A549 (cell line): Measurements from ENCODE around the gene GAS5. TPM values are rescaled to one million over a fixed set of nuclear protein-coding genes. Genes with fewer than 3 reads are reported as not detected.

ENCODE experiments used
- ATAC-seq, 2 experiments: fragments of 200-7000 bp in 1 of 2; fragments of >200 bp in 1 of 2; cut with Nextera tagmentation in 1 of 2; cut with Tn5 transposase in 1 of 2; 3 replicates each; pipeline versions ENCODE4 v1.8.0 to v1.9.1; 2018 to 2020; ENCODE audit warnings: mild to moderate bottlenecking in 1 of 2, moderate library complexity in 1 of 2
- CTCF ChIA-PET: fragments of 300-600 bp; sonication (Branson Sonifier 250); formaldehyde crosslinking; extraction: SDS; loops from one replicate; lab custom pipeline; 2021; ENCODE audit warnings: antibody characterized with exemption, inconsistent platforms; lab: Yijun Ruan, JAX
- POLR2A ChIA-PET: fragments of 350-600 bp; formaldehyde crosslinking; extraction: SDS; loops from one replicate; lab custom pipeline; 2021; ENCODE audit warnings: antibody characterized with exemption, inconsistent platforms; lab: Yijun Ruan, JAX
- DNase-seq, 2 experiments: peaks; one replicate each; pipeline versions ENCODE4 v3.0.0 to v3.0.0-alpha.2; 2011 to 2016; ENCODE audit warnings: low read depth in 1 of 2, low spot score in 1 of 2
- FAIRE-seq: peaks from 2 replicates; lab custom pipeline; 2011; peaks lifted over from hg19 to GRCh38; lab: Jason Lieb, UNC
- H3K27ac ChIP-seq, 2 experiments: fragments of >200 bp; sonication (Bioruptor Twin); formaldehyde crosslinking; 3 replicates each; pipeline ENCODE4 v1.5.1; 2016 to 2017
- H3K4me1 ChIP-seq: fragments of >200 bp; sonication (Bioruptor Twin); formaldehyde crosslinking; 3 replicates; pipeline ENCODE4 v1.6.1; 2016
- H3K4me2 ChIP-seq: fragments of >200 bp; sonication (Bioruptor Twin); formaldehyde crosslinking; 3 replicates; pipeline ENCODE4 v1.6.1; 2016
- H3K4me3 ChIP-seq: fragments of >200 bp; sonication (Bioruptor Twin); formaldehyde crosslinking; 3 replicates; pipeline ENCODE4 v1.5.1; 2016
- H3K9me3 ChIP-seq: fragments of >200 bp; sonication (Bioruptor Twin); formaldehyde crosslinking; 3 replicates; pipeline ENCODE4 v1.6.1; 2016
- BHLHE40 ChIP-seq: IDR thresholded peaks from 2 replicates; pipeline ENCODE4 v1.6.1; 2012; ENCODE audit warnings: low read depth, low read length, inconsistent platforms
- CHD2 ChIP-seq: fragments of 150-350 bp; IDR thresholded peaks from 2 replicates; pipeline ENCODE4 v1.6.1; 2014; ENCODE audit warnings: low read length; ENCODE audit not compliant: partially characterized antibody
- E2F6 ChIP-seq: IDR thresholded peaks from 2 replicates; pipeline ENCODE4 v1.6.1; 2012; ENCODE audit warnings: low read depth, borderline replicate concordance
- EHF ChIP-seq: fragments of 250-450 bp; sonication (Bioruptor Pico); IDR thresholded peaks from 2 replicates; pipeline ENCODE4 v1.5.0; 2020; ENCODE audit warnings: mild to moderate bottlenecking
- ELK1 ChIP-seq: fragments of 150-350 bp; IDR thresholded peaks from 2 replicates; pipeline ENCODE4 v1.6.1; 2014; ENCODE audit warnings: low read depth, mild to moderate bottlenecking, low read length
- FOSB ChIP-seq: fragments of 250-450 bp; sonication (Bioruptor Pico); IDR thresholded peaks from 2 replicates; pipeline ENCODE4 v1.5.0; 2020; ENCODE audit warnings: mild to moderate bottlenecking, moderate library complexity
- FOXS1 ChIP-seq: fragments of 250-450 bp; sonication (Bioruptor Pico); IDR thresholded peaks from 2 replicates; pipeline ENCODE4 v1.5.0; 2020; ENCODE audit warnings: mild to moderate bottlenecking, moderate library complexity
- GATA3 ChIP-seq: IDR thresholded peaks from 2 replicates; pipeline ENCODE4 v1.6.1; 2012; ENCODE audit warnings: borderline replicate concordance
- HDAC2 ChIP-seq: fragments of 200-600 bp; sonication (generic); IDR thresholded peaks from 2 replicates; pipeline ENCODE4 v1.6.1; 2016
- HEYL ChIP-seq: fragments of 250-450 bp; sonication (Bioruptor Pico); IDR thresholded peaks from 2 replicates; pipeline ENCODE4 v1.8.0; 2021; ENCODE audit warnings: mild to moderate bottlenecking, moderate library complexity
- HOXB13 ChIP-seq: fragments of 250-450 bp; sonication (Bioruptor Pico); IDR thresholded peaks from 2 replicates; pipeline ENCODE4 v1.5.0; 2020; ENCODE audit warnings: low read depth, mild to moderate bottlenecking, moderate library complexity
- JUN ChIP-seq, 2 experiments: fragments of >200 bp; sonication (Bioruptor Twin); formaldehyde crosslinking; IDR thresholded peaks; 2 replicates in 1 of 2; 3 replicates in 1 of 2; pipeline ENCODE4 v1.6.1; 2016 to 2017
- MAFK ChIP-seq: fragments of 450-650 bp; IDR thresholded peaks from 2 replicates; pipeline ENCODE4 v1.6.1; 2014; ENCODE audit not compliant: partially characterized antibody
- MAX ChIP-seq: IDR thresholded peaks from 2 replicates; pipeline ENCODE4 v1.6.1; 2012
- MYC ChIP-seq: IDR thresholded peaks from 2 replicates; pipeline ENCODE4 v1.6.1; 2012; ENCODE audit warnings: mild to moderate bottlenecking, inconsistent platforms, low read length, improper control_type of control experiment, borderline replicate concordance
- NPAS2 ChIP-seq: fragments of 250-450 bp; sonication (Bioruptor Pico); IDR thresholded peaks from 2 replicates; pipeline ENCODE4 v1.8.0; 2022; ENCODE audit warnings: mild to moderate bottlenecking, moderate library complexity, borderline replicate concordance
- PBX3 ChIP-seq: IDR thresholded peaks from 2 replicates; pipeline ENCODE4 v1.6.1; 2012
- PHF8 ChIP-seq: fragments of 200-600 bp; sonication (generic); IDR thresholded peaks from 2 replicates; pipeline ENCODE4 v1.6.1; 2016; ENCODE audit warnings: low read depth, mild to moderate bottlenecking, antibody characterized with exemption, moderate library complexity, borderline replicate concordance
- POLR2A ChIP-seq: IDR thresholded peaks from 2 replicates; pipeline ENCODE4 v1.6.1; 2012; ENCODE audit warnings: mild to moderate bottlenecking, low read length
- RAD21 ChIP-seq, 2 experiments: fragments of >200 bp in 1 of 2; sonication (Bioruptor Twin) in 1 of 2; formaldehyde crosslinking in 1 of 2; IDR thresholded peaks in 1 of 2; conservative IDR thresholded peaks in 1 of 2; 2 replicates in 1 of 2; 3 replicates in 1 of 2; pipeline ENCODE4 v1.6.1; 2012 to 2018; ENCODE audit warnings: inconsistent platforms in 1 of 2
- RARB ChIP-seq: fragments of 250-450 bp; sonication (Bioruptor Pico); IDR thresholded peaks from 2 replicates; pipeline ENCODE4 v1.8.0; 2021; ENCODE audit warnings: mild to moderate bottlenecking, moderate library complexity
- TFCP2L1 ChIP-seq: fragments of 250-450 bp; sonication (Bioruptor Pico); IDR thresholded peaks from 2 replicates; pipeline ENCODE4 v1.5.0; 2021; ENCODE audit warnings: mild to moderate bottlenecking
- WGBS: methylation state at CpG from one replicate; pipeline ENCODE4 v1.1.6; 2017; ENCODE audit errors: missing lambda C conversion rate; 5-methylcytosine and 5-hydroxymethylcytosine counted together
- polyA plus RNA-seq, 4 experiments: library from polyadenylated mRNA; depleted of rRNA in 3 of 4; stranded (reverse); fragments of >200 nt; fragmentation: RNase III in 1 of 4; extraction: RNeasy Plus Mini Kit Qiagen cat#74134 plus additional on column Dnase treatment in 1 of 4; gene quantifications; 2 replicates in 3 of 4; 3 replicates in 1 of 4; pipeline ENCODE4 v1.2.3, GENCODE V29; 2011 to 2017

GAS5 gene
- polyA plus RNA-seq, 2 of the 4 experiments (the other 2 are of a cell fraction): 376 to 1,735 TPM

GRCh38 chr1:173871091-173871490 is 3.3 kb upstream of the GAS5 start (continued):
- no peak for TF ChIP-seq HEYL (CRISPR knock-in tag)

GRCh38 chr1:173870252-173871075 is 2.7 kb upstream of the GAS5 start:
- FAIRE-seq (no peak), DNase-seq (no peak), ATAC-seq (no peak)
- Histone ChIP-seq H3K9me3 (no peaks in the 10 kb centered on the region), H3K27ac (no peak overlapping the region), H3K4me2 (no peak overlapping the region), H3K4me3 (no peak overlapping the region), H3K4me1 (peaks cover 7% of the 10 kb centered on the region)
- 93% methylated on average over 15 of the region's 15 CpGs for WGBS
- POLR2A ChIA-PET: no interaction called here
- CTCF ChIA-PET: interaction anchor here (0.6 to 2.6 kb wide), 4 partner anchors 8 to 479 kb away, joined by 3 to 14 read pairs (median 4); no protein-coding TSS in a partner anchor
- TF ChIP-seq MAFK: peak; percentile 38
- no peak for TF ChIP-seq FOXS1 (CRISPR knock-in tag)

- whole genome bisulfite sequencing: 5% methylated on average over 5 of the region's 5 CpGs
- CTCF ChIA-PET: interaction anchor here (1.0 to 2.6 kb wide), 6 partner anchors 9 to 449 kb away, joined by 3 to 14 read pairs (median 4); no protein-coding TSS in a partner anchor
- Histone ChIP-seq H3K27ac (peak overlapping the region; percentile 96 to 97), H3K4me1 (peaks cover 18% of the 10 kb centered on the region), H3K9me3 (no peaks in the 10 kb centered on the region), H3K4me2 (peak overlapping the region; percentile 92), H3K4me3 (peak overlapping the region; percentile 97)
- TF ChIP-seq HDAC2: no peak
- no peak for TF ChIP-seq HEYL (CRISPR knock-in tag)
- TF ChIP-seq BHLHE40: no peak
- no peak for TF ChIP-seq FOSB (CRISPR knock-in tag)
- TF ChIP-seq POLR2A: no peak
- no peak for TF ChIP-seq TFCP2L1 (CRISPR knock-in tag)
- no peak for TF ChIP-seq ELK1
- no peak for TF ChIP-seq RAD21 (conservative IDR thresholded peaks at IDR 0.05 in 1 of 2, IDR thresholded peaks at IDR 0.05 in 1 of 2)
- no peak for TF ChIP-seq NPAS2
- TF ChIP-seq MYC: no peak
- TF ChIP-seq RARB (CRISPR knock-in tag): no peak
- TF ChIP-seq MAX: no peak
- TF ChIP-seq CHD2: no peak
- POLR2A ChIA-PET: interaction anchor here (0.6 to 2.6 kb wide), 12 partner anchors 9 to 1130 kb away, joined by 3 to 26 read pairs (median 5); partner anchors contain the start of genes CACYBP, CENPL, DARS2 and RC3H1
- no peak for DNase-seq
- FAIRE-seq: no peak
- ATAC-seq: no peak
Observed at GRCh38 chr1:173869021-173869359, 1.2 kb upstream of the GAS5 start.

GRCh38 chr1:173868266-173869020 is 654 bp upstream of the GAS5 start, which contains the start of gene ZBTB37:
Gene ZBTB37, plus strand, starts transcription at chr1:173868380. Its CDS starts 1,846 bp downstream, at chr1:173870226.
- 0% methylated on average over 26 of the region's 53 CpGs for WGBS
- POLR2A ChIA-PET: interaction anchor here (0.5 to 2.6 kb wide), 63 partner anchors 7 to 1417 kb away, joined by 3 to 26 read pairs (median 4); partner anchors contain the start of genes CACYBP, CENPL, DARS2 and KLHL20
- FAIRE-seq: no peak
- Histone ChIP-seq H3K9me3 (no peaks in the 10 kb centered on the region), H3K4me2 (peak within 1 kb of the TSS; percentile 92), H3K4me3 (peak within 1 kb of the TSS; percentile 97), H3K27ac (peak within 1 kb of the TSS; percentile 96 to 97), H3K4me1 (peaks cover 24% of the 10 kb centered on the region)
- peak; percentile 65 to 91 for DNase-seq
- CTCF ChIA-PET: interaction anchor here (0.7 to 2.6 kb wide), 7 partner anchors 9 to 1325 kb away, joined by 3 to 14 read pairs (median 3); no protein-coding TSS in a partner anchor
- peak; percentile 82 to 87 for ATAC-seq
- TF ChIP-seq POLR2A (peak; percentile 39), HOXB13 (CRISPR knock-in tag) (no peak), E2F6 (0 out of 2 replicates have a peak, but pooled peaks have one; percentile 35), JUN (IDR thresholded peaks at IDR 0.05) (peak in 1 of 2 experiments; percentile 75; a peak in 3 of 5 replicates), GATA3 (peak; percentile 7; the same call in 1 of the 2 replicates), PHF8 (peak; percentile 52), RAD21 (conservative IDR thresholded peaks at IDR 0.05 in 1 of 2, IDR thresholded peaks at IDR 0.05 in 1 of 2) (peak; percentile 15 to 21; a peak in 1 of 5 replicates), NPAS2 (no peak), PBX3 (peak; percentile 35; the same call in 1 of the 2 replicates), EHF (CRISPR knock-in tag) (no peak)
